HG03439 (cell line): Measurements from ENCODE around the gene PSMD9.
A peak's percentile ranks its signal among the peaks of the same experiment; 100 is the strongest.
"Not testable (repeated sequence)": the region's sequence is repeated elsewhere in the genome, so short reads cannot be mapped to it uniquely, and the experiment has no call there.

Experiments used
- ATAC-seq: cut with Tn5 transposase; IDR thresholded peaks from one replicate; pipeline ENCODE4 v1.9.1; 2021; ENCODE audit warnings: mild to moderate bottlenecking, moderate library complexity; ENCODE audit not compliant: unreplicated experiment

Gene PSMD9

GRCh38 chr12:121917950-121918678 is 29.5 kb downstream of the PSMD9 start, which contains the start of gene CFAP251:
Gene CFAP251, plus strand, starts transcription at chr12:121918592. Its CDS starts 2,714 bp downstream, at chr12:121921306.
- ATAC-seq = peak; percentile 84

- ATAC-seq = peak; percentile 24
Observed at GRCh38 chr12:121918679-121919038, 30.1 kb downstream of the PSMD9 start.

- ATAC-seq = no peak
Observed at GRCh38 chr12:121921066-121921465, 32.5 kb downstream of the PSMD9 start.

GRCh38 chr12:121925358-121925695 is 36.7 kb downstream of the PSMD9 start:
- no peak for ATAC-seq

- ATAC-seq = no peak
Observed at GRCh38 chr12:121926874-121927706, 38.5 kb downstream of the PSMD9 start.

GRCh38 chr12:121927813-121928212 is 39.2 kb downstream of the PSMD9 start:
- no peak for ATAC-seq

GRCh38 chr12:121929545-121929944 is 41.0 kb downstream of the PSMD9 start:
- ATAC-seq = not testable (repeated sequence)

- no peak for ATAC-seq
Observed at GRCh38 chr12:121930862-121931261, 42.3 kb downstream of the PSMD9 start.

GRCh38 chr12:121932176-121932536 is 43.6 kb downstream of the PSMD9 start:
- ATAC-seq = no peak

GRCh38 chr12:121932914-121933521 is 44.4 kb downstream of the PSMD9 start:
- ATAC-seq = no peak

GRCh38 chr12:121933522-121934308 is 45.1 kb downstream of the PSMD9 start:
- no peak for ATAC-seq

- ATAC-seq = no peak
Observed at GRCh38 chr12:121934309-121934664, 45.7 kb downstream of the PSMD9 start.

GRCh38 chr12:121937654-121938053 is 49.1 kb downstream of the PSMD9 start:
- no peak for ATAC-seq

- no peak for ATAC-seq
Observed at GRCh38 chr12:121939186-121939585, 50.6 kb downstream of the PSMD9 start.

- ATAC-seq = no peak
Observed at GRCh38 chr12:121939992-121940766, 51.6 kb downstream of the PSMD9 start.

GRCh38 chr12:121942145-121942718 is 53.6 kb downstream of the PSMD9 start:
- ATAC-seq = no peak

- no peak for ATAC-seq
Observed at GRCh38 chr12:121943926-121944325, 55.3 kb downstream of the PSMD9 start.

- ATAC-seq = no peak
Observed at GRCh38 chr12:121946313-121947025, 57.9 kb downstream of the PSMD9 start.

- ATAC-seq = no peak
Observed at GRCh38 chr12:121947981-121948380, 59.4 kb downstream of the PSMD9 start.
